Fibroblast of the aortic adventitia (primary cell): ENCODE measurements around the gene GUCY1A2. TPM values are rescaled to one million over a fixed set of nuclear protein-coding genes. Genes with fewer than 3 reads are reported as not detected.

Source experiments
- DNase-seq: peaks from one replicate; pipeline ENCODE4 v3.0.0-alpha.2; 2010; ENCODE audit warnings: low read depth
- H3K4me3 ChIP-seq: 2 replicates; pipeline ENCODE4 v1.5.1; 2011; ENCODE audit warnings: low read depth, mild to moderate bottlenecking, control low read depth, low read length, moderate library complexity
- CTCF ChIP-seq: IDR thresholded peaks from 2 replicates; pipeline ENCODE4 v1.5.1; 2011; ENCODE audit warnings: mild to moderate bottlenecking, low read length, control low read depth, inconsistent platforms; ENCODE audit not compliant: insufficient read depth
- total RNA-seq: library from RNA; depleted of rRNA; stranded (reverse); fragments of >200 nt; gene quantifications from 2 replicates; pipeline ENCODE4 v1.2.3, GENCODE V29; 2012; ENCODE audit warnings: low replicate concordance

GUCY1A2 gene
- total RNA-seq, 1 donor: 1.1 TPM

- TF ChIP-seq CTCF: no peak
- DNase-seq: no peak
- no peak overlapping the region for H3K4me3 ChIP-seq
These were observed 295.2 kb downstream of the GUCY1A2 start for GRCh38 chr11:106723071-106723470.

GRCh38 chr11:106717222-106717621 lies 301.1 kb downstream of the GUCY1A2 start:
- TF ChIP-seq CTCF: no peak
- no peak for DNase-seq
- H3K4me3 ChIP-seq: no peak overlapping the region

- H3K4me3 ChIP-seq: no peak overlapping the region
- DNase-seq: no peak
- no peak for TF ChIP-seq CTCF
These were observed 304.1 kb downstream of the GUCY1A2 start for GRCh38 chr11:106714199-106714598.

- TF ChIP-seq CTCF: no peak
- no peak for DNase-seq
- H3K4me3 ChIP-seq: no peak overlapping the region
These were observed 309.9 kb downstream of the GUCY1A2 start for GRCh38 chr11:106708348-106708747.

- DNase-seq: no peak
- H3K4me3 ChIP-seq: no peak overlapping the region
- TF ChIP-seq CTCF: no peak
These were observed 311.9 kb downstream of the GUCY1A2 start for GRCh38 chr11:106706355-106706754.

GRCh38 chr11:106702805-106703204 lies 315.5 kb downstream of the GUCY1A2 start:
- TF ChIP-seq CTCF: no peak
- H3K4me3 ChIP-seq: no peak overlapping the region
- DNase-seq: no peak

GRCh38 chr11:106697058-106697457 lies 321.2 kb downstream of the GUCY1A2 start:
- peak; percentile 74 for DNase-seq
- no peak overlapping the region for H3K4me3 ChIP-seq
- TF ChIP-seq CTCF: no peak
